H9 (cell line): ENCODE results near the gene OLFM1. TPM values are rescaled to one million over a fixed set of nuclear protein-coding genes. Genes with fewer than 3 reads are reported as not detected.

ENCODE experiments used
- DNase-seq: peaks from one replicate; pipeline ENCODE4 v3.0.0-alpha.2; 2017
- H2AFZ ChIP-seq: one replicate; pipeline ENCODE4 v1.6.1; 2013; ENCODE audit warnings: mild to moderate bottlenecking, low read length, control low read depth, moderate library complexity
- H2AK5ac ChIP-seq: 2 replicates; pipeline ENCODE4 v1.6.1; 2013; ENCODE audit warnings: low read length, control low read depth, mixed read lengths; ENCODE audit not compliant: insufficient read length
- H2BK120ac ChIP-seq: one replicate; pipeline ENCODE4 v1.6.1; 2013; ENCODE audit warnings: low read depth, mild to moderate bottlenecking, low read length, control low read depth, inconsistent platforms; ENCODE audit not compliant: poor library complexity, severe bottlenecking
- H2BK12ac ChIP-seq: 2 replicates; pipeline ENCODE4 v1.6.1; 2013; ENCODE audit warnings: low read length, control low read depth, mixed read lengths, low read depth; ENCODE audit not compliant: insufficient read length
- H2BK15ac ChIP-seq: 2 replicates; pipeline ENCODE4 v1.6.1; 2013; ENCODE audit warnings: low read depth, low read length, control low read depth
- H2BK20ac ChIP-seq: one replicate; pipeline ENCODE4 v1.6.1; 2013; ENCODE audit warnings: low read depth, mild to moderate bottlenecking, low read length, control low read depth, inconsistent platforms; ENCODE audit not compliant: poor library complexity, severe bottlenecking
- H2BK5ac ChIP-seq: 2 replicates; pipeline ENCODE4 v1.6.1; 2013; ENCODE audit warnings: low read length, control low read depth, mixed read lengths; ENCODE audit not compliant: insufficient read length
- H3K14ac ChIP-seq: 2 replicates; pipeline ENCODE4 v1.6.1; 2013; ENCODE audit warnings: low read length, control low read depth; ENCODE audit not compliant: insufficient read depth
- H3K18ac ChIP-seq: 2 replicates; pipeline ENCODE4 v1.6.1; 2013; ENCODE audit warnings: low read depth, mild to moderate bottlenecking, mixed read lengths, low read length, control low read depth; ENCODE audit not compliant: insufficient read length
- H3K23ac ChIP-seq: 2 replicates; pipeline ENCODE4 v1.6.1; 2013; ENCODE audit warnings: low read length, control low read depth, mixed read lengths, low read depth; ENCODE audit not compliant: insufficient read length
- H3K23me2 ChIP-seq: 2 replicates; pipeline ENCODE4 v1.6.1; 2013; ENCODE audit warnings: low read depth, mild to moderate bottlenecking, mixed read lengths, low read length, control low read depth; ENCODE audit not compliant: insufficient read length, poor library complexity, severe bottlenecking
- H3K27ac ChIP-seq: 2 replicates; pipeline ENCODE4 v1.5.1; 2013; ENCODE audit warnings: low read length, control low read depth, mixed read lengths, low read depth; ENCODE audit not compliant: insufficient read length
- H3K27me3 ChIP-seq: 2 replicates; pipeline ENCODE4 v1.6.1; 2013; ENCODE audit warnings: low read length, control low read depth, inconsistent platforms; ENCODE audit not compliant: insufficient read depth
- H3K4ac ChIP-seq: 2 replicates; pipeline ENCODE4 v1.6.1; 2013; ENCODE audit warnings: low read depth, mild to moderate bottlenecking, control low read depth, inconsistent platforms, low read length, moderate library complexity
- H3K4me1 ChIP-seq: 2 replicates; pipeline ENCODE4 v1.6.1; 2013; ENCODE audit warnings: low read length, control low read depth, inconsistent platforms; ENCODE audit not compliant: insufficient read depth
- H3K4me2 ChIP-seq: 2 replicates; pipeline ENCODE4 v1.6.1; 2013; ENCODE audit warnings: low read length, control low read depth, mixed read lengths; ENCODE audit not compliant: insufficient read length, insufficient read depth
- H3K56ac ChIP-seq: 2 replicates; pipeline ENCODE4 v1.6.1; 2013; ENCODE audit warnings: low read depth, mild to moderate bottlenecking, mixed read lengths, low read length, control low read depth; ENCODE audit not compliant: insufficient read length
- H3K79me1 ChIP-seq: 2 replicates; pipeline ENCODE4 v1.6.1; 2013; ENCODE audit warnings: low read depth, mild to moderate bottlenecking, moderate library complexity, low read length, control low read depth, inconsistent platforms; ENCODE audit not compliant: insufficient read depth, poor library complexity, severe bottlenecking
- H3K79me2 ChIP-seq: 2 replicates; pipeline ENCODE4 v1.6.1; 2013; ENCODE audit warnings: low read length, control low read depth, inconsistent platforms; ENCODE audit not compliant: insufficient read depth
- H3K9ac ChIP-seq: 2 replicates; pipeline ENCODE4 v1.6.1; 2013; ENCODE audit warnings: low read length, control low read depth, mixed read lengths; ENCODE audit not compliant: insufficient read length; ENCODE audit errors: extremely low read depth
- H3K9me3 ChIP-seq: one replicate; pipeline ENCODE4 v1.6.1; 2013; ENCODE audit warnings: low read depth, low read length, inconsistent platforms; ENCODE audit not compliant: control insufficient read depth
- H3T11ph ChIP-seq: one replicate; pipeline ENCODE4 v1.6.1; 2013; ENCODE audit warnings: mild to moderate bottlenecking, low read length, control low read depth, inconsistent platforms
- H4K20me1 ChIP-seq: one replicate; pipeline ENCODE4 v1.6.1; 2013; ENCODE audit not compliant: control insufficient read depth, insufficient read length, insufficient read depth
- H4K5ac ChIP-seq: 2 replicates; pipeline ENCODE4 v1.6.1; 2013; ENCODE audit warnings: low read depth, mild to moderate bottlenecking, mixed read lengths, low read length, control low read depth; ENCODE audit not compliant: insufficient read length
- H4K8ac ChIP-seq: replicated peaks from 2 replicates; pipeline ENCODE4 v1.6.1; 2013; ENCODE audit warnings: low read length, control low read depth, mixed read lengths, low read depth; ENCODE audit not compliant: insufficient read length
- H4K91ac ChIP-seq: 2 replicates; pipeline ENCODE4 v1.6.1; 2013; ENCODE audit warnings: low read depth, mild to moderate bottlenecking, moderate library complexity, mixed read lengths, low read length, control low read depth; ENCODE audit not compliant: insufficient read length
- H3K27ac Mint-ChIP-seq, 3 experiments: 2 replicates in 2 of 3; 3 replicates in 1 of 3; pipeline ENCODE4 v1.8.0; 2020 to 2021; ENCODE audit warnings: mixed read lengths in 3 of 3, mild to moderate bottlenecking in 1 of 3, moderate library complexity in 1 of 3
- H3K27me3 Mint-ChIP-seq: 2 replicates; pipeline ENCODE4 v1.8.0; 2021; ENCODE audit warnings: low read depth, mild to moderate bottlenecking, moderate library complexity, mixed read lengths
- H3K36me3 Mint-ChIP-seq, 3 experiments: 2 replicates in 2 of 3; 3 replicates in 1 of 3; pipeline ENCODE4 v1.8.0; 2020 to 2021; ENCODE audit warnings: low read depth in 3 of 3, mixed read lengths in 3 of 3; ENCODE audit not compliant: insufficient read depth in 1 of 3
- H3K4me1 Mint-ChIP-seq, 2 experiments: 2 replicates each; pipeline ENCODE4 v1.8.0; 2020; ENCODE audit warnings: mixed read lengths in 2 of 2
- H3K4me3 Mint-ChIP-seq, 2 experiments: 2 replicates in 1 of 2; 3 replicates in 1 of 2; pipeline ENCODE4 v1.8.0; 2020 to 2021; ENCODE audit warnings: mild to moderate bottlenecking in 2 of 2, mixed read lengths in 2 of 2, moderate library complexity in 1 of 2
- H3K9me3 Mint-ChIP-seq, 2 experiments: 2 replicates in 1 of 2; 3 replicates in 1 of 2; pipeline ENCODE4 v1.8.0; 2020; ENCODE audit warnings: mild to moderate bottlenecking in 2 of 2, mixed read lengths in 2 of 2, moderate library complexity in 1 of 2
- WGBS: extraction: QIAGEN DNeasy Blood & Tissue Kit; methylation state at CpG from one replicate; pipeline ENCODE4 v1.1.7; 2013; ENCODE audit warnings: missing lambda C conversion rate, low lambda C conversion rate, mixed read lengths; ENCODE audit not compliant: insufficient read length; ENCODE audit errors: extremely low coverage; 5-methylcytosine and 5-hydroxymethylcytosine counted together
- total RNA-seq: library from RNA; stranded (reverse); gene quantifications from 2 replicates; pipeline ENCODE4 v1.2.1, GENCODE V29; 2021
- TF ChIP-seq, protein P1 (sequence below): fragments of 200-600 bp; sonication (generic); conservative IDR thresholded peaks from 3 replicates; pipeline ENCODE4 v1.8.0; 2021; ENCODE audit warnings: antibody characterized with exemption, mild to moderate bottlenecking

Gene OLFM1
- total RNA-seq, 1 experiment from 2014 or later: 34.1 TPM

DNA sequence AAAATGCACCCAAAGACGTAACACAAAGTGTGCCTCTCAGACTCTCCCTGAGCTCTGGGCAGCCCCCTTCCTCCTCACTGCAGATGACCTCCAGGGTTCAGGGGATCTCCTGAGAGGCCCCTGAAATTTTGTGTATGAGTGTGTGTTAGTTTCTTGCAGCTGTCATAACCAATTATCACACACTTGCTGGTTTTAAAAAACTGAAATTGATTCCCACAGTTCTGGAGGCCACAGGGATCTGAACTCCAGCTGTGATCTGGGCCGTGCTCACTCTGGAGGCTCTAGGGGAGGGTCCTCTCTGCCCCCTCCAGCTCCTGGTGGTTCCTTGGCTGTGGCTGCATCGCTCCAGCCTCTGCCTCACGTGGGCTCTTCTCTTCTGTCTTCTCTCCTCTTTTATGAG lies 58.8 kb downstream of the OLFM1 start:
- Histone ChIP-seq H3K9me3 (no peaks in the 10 kb centered on the region), H4K8ac (no peak overlapping the region), H3K18ac (no peak overlapping the region), H3K23ac (no peak overlapping the region), H3K4ac (no peak overlapping the region), H3K79me1 (no peaks in the 10 kb centered on the region), H2BK12ac (no peak overlapping the region), H3K23me2 (no peaks in the 10 kb centered on the region), H2BK5ac (no peak overlapping the region), H4K20me1 (no peaks in the 10 kb centered on the region), H3K14ac (no peak overlapping the region), H3K4me1 (no peaks in the 10 kb centered on the region), H4K5ac (no peak overlapping the region), H2BK15ac (no peak overlapping the region), H3T11ph (no peak overlapping the region), H3K79me2 (no peaks in the 10 kb centered on the region), H3K27me3 (no peaks in the 10 kb centered on the region), H3K4me2 (no peak overlapping the region), H3K56ac (no peak overlapping the region), H2BK120ac (no peak overlapping the region), H2BK20ac (no peak overlapping the region), H3K27ac (no peak overlapping the region), H3K9ac (no peak overlapping the region), H2AFZ (no peak overlapping the region), H2AK5ac (no peak overlapping the region), H4K91ac (no peak overlapping the region)
- TF ChIP-seq, protein P1, sequence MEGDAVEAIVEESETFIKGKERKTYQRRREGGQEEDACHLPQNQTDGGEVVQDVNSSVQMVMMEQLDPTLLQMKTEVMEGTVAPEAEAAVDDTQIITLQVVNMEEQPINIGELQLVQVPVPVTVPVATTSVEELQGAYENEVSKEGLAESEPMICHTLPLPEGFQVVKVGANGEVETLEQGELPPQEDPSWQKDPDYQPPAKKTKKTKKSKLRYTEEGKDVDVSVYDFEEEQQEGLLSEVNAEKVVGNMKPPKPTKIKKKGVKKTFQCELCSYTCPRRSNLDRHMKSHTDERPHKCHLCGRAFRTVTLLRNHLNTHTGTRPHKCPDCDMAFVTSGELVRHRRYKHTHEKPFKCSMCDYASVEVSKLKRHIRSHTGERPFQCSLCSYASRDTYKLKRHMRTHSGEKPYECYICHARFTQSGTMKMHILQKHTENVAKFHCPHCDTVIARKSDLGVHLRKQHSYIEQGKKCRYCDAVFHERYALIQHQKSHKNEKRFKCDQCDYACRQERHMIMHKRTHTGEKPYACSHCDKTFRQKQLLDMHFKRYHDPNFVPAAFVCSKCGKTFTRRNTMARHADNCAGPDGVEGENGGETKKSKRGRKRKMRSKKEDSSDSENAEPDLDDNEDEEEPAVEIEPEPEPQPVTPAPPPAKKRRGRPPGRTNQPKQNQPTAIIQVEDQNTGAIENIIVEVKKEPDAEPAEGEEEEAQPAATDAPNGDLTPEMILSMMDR: no peak
- WGBS: no CpG with 5 or more reads among the region's 4 CpGs
- Mint-ChIP-seq H3K9me3 (peaks cover 8 to 12% of the 10 kb centered on the region in 2 experiments), H3K4me3 (no peak overlapping the region), H3K27me3 (peaks cover 19% of the 10 kb centered on the region), H3K36me3 (peaks cover 2 to 7% (median 6%) of the 10 kb centered on the region in 3 experiments; a peak in 6 of 7 replicates), H3K27ac (no peak overlapping the region; a peak in 1 of 7 replicates), H3K4me1 (peaks cover 12 to 15% of the 10 kb centered on the region in 2 experiments)
- DNase-seq: no peak
